Chondrocyte (in vitro differentiated cells): ENCODE results near the gene SLC29A3. TPM values are rescaled to one million over a fixed set of nuclear protein-coding genes. Genes with fewer than 3 reads are reported as not detected.

ENCODE experiments used
- DNase-seq: peaks from one replicate; pipeline ENCODE4 v3.0.0; 2021; ENCODE audit warnings: mixed read lengths, low spot score
- H3K27ac Mint-ChIP-seq: one replicate; pipeline ENCODE4 v1.8.0; 2021; ENCODE audit warnings: mild to moderate bottlenecking, moderate library complexity, mixed read lengths; ENCODE audit not compliant: unreplicated experiment
- H3K27me3 Mint-ChIP-seq: 2 replicates; pipeline ENCODE4 v1.8.0; 2021; ENCODE audit warnings: low read depth, mixed read lengths
- H3K36me3 Mint-ChIP-seq: 2 replicates; pipeline ENCODE4 v1.8.0; 2021; ENCODE audit warnings: low read depth, mixed read lengths
- H3K4me1 Mint-ChIP-seq: 2 replicates; pipeline ENCODE4 v1.8.0; 2021; ENCODE audit warnings: low read depth, mild to moderate bottlenecking, mixed read lengths
- H3K4me3 Mint-ChIP-seq: one replicate; pipeline ENCODE4 v1.8.0; 2021; ENCODE audit warnings: mild to moderate bottlenecking, moderate library complexity, mixed read lengths; ENCODE audit not compliant: unreplicated experiment
- H3K9me3 Mint-ChIP-seq: 2 replicates; pipeline ENCODE4 v1.8.0; 2021; ENCODE audit warnings: low read depth, mixed read lengths
- total RNA-seq: library from RNA; stranded (reverse); gene quantifications from 3 replicates; pipeline ENCODE4 v1.2.1, GENCODE V29; 2021
- TF ChIP-seq, protein P1 (sequence below): fragments of 200-600 bp; sonication (generic); IDR thresholded peaks from 2 replicates; pipeline ENCODE4 v1.5.0; 2021; ENCODE audit warnings: antibody characterized with exemption, mild to moderate bottlenecking, moderate library complexity

SLC29A3 gene
- total RNA-seq, 1 donor from 2014 or later: 3.8 TPM

DNA sequence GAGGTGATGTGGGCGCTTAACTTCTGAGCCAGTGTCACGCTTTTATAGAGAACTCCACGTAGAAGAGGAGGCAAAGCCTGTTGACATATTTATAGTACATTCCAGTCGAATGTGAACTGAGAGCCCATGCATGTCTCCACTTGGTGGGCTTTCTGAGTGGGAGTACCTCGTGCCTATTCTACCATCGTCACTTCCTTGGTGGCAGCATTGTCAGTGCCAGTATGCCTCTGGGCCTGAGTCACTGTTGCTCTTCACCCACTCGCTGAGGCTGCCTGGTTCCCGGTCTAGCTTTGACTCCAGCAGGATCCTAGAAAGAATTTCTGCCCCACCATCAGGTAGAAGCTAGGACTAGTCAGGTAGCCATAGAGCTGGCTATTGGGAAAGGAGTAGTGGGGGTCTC is 47.6 kb downstream of the SLC29A3 start:
- H3K4me3 Mint-ChIP-seq: no peak overlapping the region
- no peak for DNase-seq
- H3K4me1 Mint-ChIP-seq: peaks cover 8% of the 10 kb centered on the region
- H3K27me3 Mint-ChIP-seq: peaks cover 13% of the 10 kb centered on the region
- no peaks in the 10 kb centered on the region for H3K36me3 Mint-ChIP-seq
- H3K27ac Mint-ChIP-seq: no peak overlapping the region
- no peaks in the 10 kb centered on the region for H3K9me3 Mint-ChIP-seq
- TF ChIP-seq, protein P1, sequence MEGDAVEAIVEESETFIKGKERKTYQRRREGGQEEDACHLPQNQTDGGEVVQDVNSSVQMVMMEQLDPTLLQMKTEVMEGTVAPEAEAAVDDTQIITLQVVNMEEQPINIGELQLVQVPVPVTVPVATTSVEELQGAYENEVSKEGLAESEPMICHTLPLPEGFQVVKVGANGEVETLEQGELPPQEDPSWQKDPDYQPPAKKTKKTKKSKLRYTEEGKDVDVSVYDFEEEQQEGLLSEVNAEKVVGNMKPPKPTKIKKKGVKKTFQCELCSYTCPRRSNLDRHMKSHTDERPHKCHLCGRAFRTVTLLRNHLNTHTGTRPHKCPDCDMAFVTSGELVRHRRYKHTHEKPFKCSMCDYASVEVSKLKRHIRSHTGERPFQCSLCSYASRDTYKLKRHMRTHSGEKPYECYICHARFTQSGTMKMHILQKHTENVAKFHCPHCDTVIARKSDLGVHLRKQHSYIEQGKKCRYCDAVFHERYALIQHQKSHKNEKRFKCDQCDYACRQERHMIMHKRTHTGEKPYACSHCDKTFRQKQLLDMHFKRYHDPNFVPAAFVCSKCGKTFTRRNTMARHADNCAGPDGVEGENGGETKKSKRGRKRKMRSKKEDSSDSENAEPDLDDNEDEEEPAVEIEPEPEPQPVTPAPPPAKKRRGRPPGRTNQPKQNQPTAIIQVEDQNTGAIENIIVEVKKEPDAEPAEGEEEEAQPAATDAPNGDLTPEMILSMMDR: no peak

GRCh38 chr10:71367271-71367670 is 48.2 kb downstream of the SLC29A3 start:
- Mint-ChIP-seq H3K27ac (no peak overlapping the region), H3K4me1 (peaks cover 8% of the 10 kb centered on the region), H3K36me3 (no peaks in the 10 kb centered on the region), H3K4me3 (no peak overlapping the region), H3K9me3 (no peaks in the 10 kb centered on the region), H3K27me3 (peaks cover 19% of the 10 kb centered on the region)
- TF ChIP-seq, protein P1: no peak
- no peak for DNase-seq

DNA sequence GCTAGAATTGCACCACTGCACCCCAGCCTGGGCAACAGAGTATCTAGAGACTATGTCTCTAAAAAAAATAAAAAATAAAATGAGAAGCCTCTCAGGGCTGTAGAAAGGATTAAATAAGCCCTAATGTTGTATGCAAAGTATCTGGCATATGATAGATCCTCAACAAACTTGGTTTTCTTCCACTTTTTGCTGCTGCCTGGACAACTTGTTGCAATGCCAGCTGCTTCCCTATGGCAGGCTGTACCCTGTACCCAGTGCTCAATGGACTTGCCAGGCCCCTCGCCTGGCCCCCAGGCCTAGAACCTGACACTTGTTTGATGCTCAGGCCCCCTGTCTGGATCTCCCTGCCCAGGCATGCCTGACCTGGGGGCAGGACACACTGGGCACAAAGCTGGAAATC is 49.1 kb downstream of the SLC29A3 start:
- Mint-ChIP-seq H3K36me3 (no peaks in the 10 kb centered on the region), H3K4me3 (no peak overlapping the region), H3K27me3 (peaks cover 27% of the 10 kb centered on the region), H3K9me3 (no peaks in the 10 kb centered on the region), H3K27ac (no peak overlapping the region), H3K4me1 (peaks cover 8% of the 10 kb centered on the region)
- no peak for DNase-seq
- TF ChIP-seq, protein P1: no peak

- Mint-ChIP-seq H3K36me3 (no peaks in the 10 kb centered on the region), H3K27me3 (peaks cover 32% of the 10 kb centered on the region), H3K27ac (no peak overlapping the region), H3K9me3 (no peaks in the 10 kb centered on the region), H3K4me1 (peaks cover 8% of the 10 kb centered on the region), H3K4me3 (no peak overlapping the region)
- DNase-seq: no peak
- TF ChIP-seq, protein P1: no peak
Observed at GRCh38 chr10:71368643-71369042, 49.6 kb downstream of the SLC29A3 start.

GRCh38 chr10:71369602-71370001 is 50.5 kb downstream of the SLC29A3 start:
- Mint-ChIP-seq H3K36me3 (no peaks in the 10 kb centered on the region), H3K27ac (no peak overlapping the region), H3K27me3 (peaks cover 39% of the 10 kb centered on the region), H3K9me3 (no peaks in the 10 kb centered on the region), H3K4me1 (peaks cover 3% of the 10 kb centered on the region), H3K4me3 (no peak overlapping the region)
- TF ChIP-seq, protein P1: no peak
- DNase-seq: no peak
